Measurements from ENCODE around the gene FAM53A. TPM values are rescaled to one million over a fixed set of nuclear protein-coding genes. Genes with fewer than 3 reads are reported as not detected.

FAM53A gene
- total and polyA plus RNA-seq, 2 donors (not counting 1 experiment from before 2014, with no cell fraction given) = 0.65 to 0.99 TPM

- Histone ChIP-seq H3K36me3 (ENCODE audit: control insufficient read depth, insufficient read depth, low read length) (no peaks in the 10 kb centered on the region), H3K9me3 (ENCODE audit: control insufficient read depth, insufficient read depth, low read depth, low read length) (no peaks in the 10 kb centered on the region), H4K20me1 (ENCODE audit: control insufficient read depth, extremely low read depth, insufficient read depth, low read length) (no peaks in the 10 kb centered on the region), H2AFZ (ENCODE audit: low read length) (no peak overlapping the region), H3K4me3 (replicated peaks in 1 of 4; ENCODE audit: control extremely low read depth in 1 of 4, insufficient read depth in 1 of 4, low read depth in 3 of 4, low read length in 4 of 4) (no peak overlapping the region), H3K4me2 (ENCODE audit: extremely low read depth, insufficient read depth, low read length) (no peak overlapping the region), H3K4me1 (ENCODE audit: control insufficient read depth, extremely low read depth, insufficient read depth, low read length) (no peaks in the 10 kb centered on the region), H3K27me3 (ENCODE audit: control insufficient read depth, insufficient read depth, low read length) (no peaks in the 10 kb centered on the region), H3K9ac (ENCODE audit: insufficient read depth, low read length) (no peak overlapping the region), H3K79me2 (ENCODE audit: control insufficient read depth, insufficient read depth, low read length) (no peaks in the 10 kb centered on the region), H3K27ac (ENCODE audit: insufficient read depth, low read length) (no peak overlapping the region)
- DNase-seq (ENCODE audit: low read depth in 2 of 2) = no peak
- TF ChIP-seq, protein P1, sequence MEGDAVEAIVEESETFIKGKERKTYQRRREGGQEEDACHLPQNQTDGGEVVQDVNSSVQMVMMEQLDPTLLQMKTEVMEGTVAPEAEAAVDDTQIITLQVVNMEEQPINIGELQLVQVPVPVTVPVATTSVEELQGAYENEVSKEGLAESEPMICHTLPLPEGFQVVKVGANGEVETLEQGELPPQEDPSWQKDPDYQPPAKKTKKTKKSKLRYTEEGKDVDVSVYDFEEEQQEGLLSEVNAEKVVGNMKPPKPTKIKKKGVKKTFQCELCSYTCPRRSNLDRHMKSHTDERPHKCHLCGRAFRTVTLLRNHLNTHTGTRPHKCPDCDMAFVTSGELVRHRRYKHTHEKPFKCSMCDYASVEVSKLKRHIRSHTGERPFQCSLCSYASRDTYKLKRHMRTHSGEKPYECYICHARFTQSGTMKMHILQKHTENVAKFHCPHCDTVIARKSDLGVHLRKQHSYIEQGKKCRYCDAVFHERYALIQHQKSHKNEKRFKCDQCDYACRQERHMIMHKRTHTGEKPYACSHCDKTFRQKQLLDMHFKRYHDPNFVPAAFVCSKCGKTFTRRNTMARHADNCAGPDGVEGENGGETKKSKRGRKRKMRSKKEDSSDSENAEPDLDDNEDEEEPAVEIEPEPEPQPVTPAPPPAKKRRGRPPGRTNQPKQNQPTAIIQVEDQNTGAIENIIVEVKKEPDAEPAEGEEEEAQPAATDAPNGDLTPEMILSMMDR (conservative IDR thresholded peaks at IDR 0.05 in 1 of 2, IDR thresholded peaks at IDR 0.05 in 1 of 2; ENCODE audit: low read depth in 1 of 2, low read length in 2 of 2) = no peak
- no peak for TF ChIP-seq EZH2 (IDR thresholded peaks at IDR 0.05; ENCODE audit: low read length, missing control alignments)
Measured at GRCh38 chr4:1639299-1639868, 44.7 kb downstream of the FAM53A start.

DNA sequence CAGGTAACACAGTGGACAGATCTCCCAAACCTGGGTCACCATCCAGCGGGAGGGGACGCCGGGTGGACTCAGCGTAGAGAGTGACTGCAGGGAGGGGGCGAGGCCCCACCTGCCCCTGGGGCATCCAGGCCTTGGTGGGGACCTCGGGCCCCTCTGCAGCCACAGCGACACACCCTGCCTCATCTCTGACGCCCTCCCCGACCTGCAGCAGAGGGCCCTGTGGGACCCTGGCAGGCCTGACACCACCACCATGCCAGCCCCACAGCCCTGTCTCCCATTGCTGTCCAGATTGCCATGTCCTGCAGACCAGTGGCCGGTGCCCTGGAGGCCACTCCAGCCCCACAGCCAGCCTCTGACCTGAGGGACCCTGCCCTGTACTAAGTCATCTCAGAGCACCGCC lies 45.2 kb downstream of the FAM53A start:
- Histone ChIP-seq H3K27ac (ENCODE audit: insufficient read depth, low read length) (no peak overlapping the region), H3K36me3 (ENCODE audit: control insufficient read depth, insufficient read depth, low read length) (no peaks in the 10 kb centered on the region), H3K27me3 (ENCODE audit: control insufficient read depth, insufficient read depth, low read length) (no peaks in the 10 kb centered on the region), H3K9me3 (ENCODE audit: control insufficient read depth, insufficient read depth, low read depth, low read length) (no peaks in the 10 kb centered on the region), H3K79me2 (ENCODE audit: control insufficient read depth, insufficient read depth, low read length) (no peaks in the 10 kb centered on the region), H4K20me1 (ENCODE audit: control insufficient read depth, extremely low read depth, insufficient read depth, low read length) (no peaks in the 10 kb centered on the region), H3K4me3 (replicated peaks in 1 of 4; ENCODE audit: control extremely low read depth in 1 of 4, insufficient read depth in 1 of 4, low read depth in 3 of 4, low read length in 4 of 4) (no peak overlapping the region), H3K9ac (ENCODE audit: insufficient read depth, low read length) (no peak overlapping the region), H3K4me1 (ENCODE audit: control insufficient read depth, extremely low read depth, insufficient read depth, low read length) (no peaks in the 10 kb centered on the region), H3K4me2 (ENCODE audit: extremely low read depth, insufficient read depth, low read length) (no peak overlapping the region), H2AFZ (ENCODE audit: low read length) (no peak overlapping the region)
- no peak for DNase-seq (ENCODE audit: low read depth in 2 of 2)
- no peak for TF ChIP-seq EZH2 (IDR thresholded peaks at IDR 0.05; ENCODE audit: low read length, missing control alignments)

- H3K9ac ChIP-seq (ENCODE audit: insufficient read depth, low read length) = no peak overlapping the region
- no peaks in the 10 kb centered on the region for H4K20me1 ChIP-seq (ENCODE audit: control insufficient read depth, extremely low read depth, insufficient read depth, low read length)
- no peaks in the 10 kb centered on the region for H3K79me2 ChIP-seq (ENCODE audit: control insufficient read depth, insufficient read depth, low read length)
- no peak overlapping the region for H3K4me3 ChIP-seq (replicated peaks in 1 of 4; ENCODE audit: control extremely low read depth in 1 of 4, insufficient read depth in 1 of 4, low read depth in 3 of 4, low read length in 4 of 4)
- no peaks in the 10 kb centered on the region for H3K4me1 ChIP-seq (ENCODE audit: control insufficient read depth, extremely low read depth, insufficient read depth, low read length)
- H2AFZ ChIP-seq (ENCODE audit: low read length) = no peak overlapping the region
- H3K27ac ChIP-seq (ENCODE audit: insufficient read depth, low read length) = no peak overlapping the region
- TF ChIP-seq EZH2 (IDR thresholded peaks at IDR 0.05; ENCODE audit: low read length, missing control alignments) = no peak
- TF ChIP-seq, protein P1 (conservative IDR thresholded peaks at IDR 0.05 in 1 of 2, IDR thresholded peaks at IDR 0.05 in 1 of 2; ENCODE audit: low read depth in 1 of 2, low read length in 2 of 2) = no peak
- no peak overlapping the region for H3K4me2 ChIP-seq (ENCODE audit: extremely low read depth, insufficient read depth, low read length)
- no peaks in the 10 kb centered on the region for H3K9me3 ChIP-seq (ENCODE audit: control insufficient read depth, insufficient read depth, low read depth, low read length)
- H3K27me3 ChIP-seq (ENCODE audit: control insufficient read depth, insufficient read depth, low read length) = no peaks in the 10 kb centered on the region
- no peak for DNase-seq (ENCODE audit: low read depth in 2 of 2)
- H3K36me3 ChIP-seq (ENCODE audit: control insufficient read depth, insufficient read depth, low read length) = no peaks in the 10 kb centered on the region
Measured at GRCh38 chr4:1638272-1638598, 45.9 kb downstream of the FAM53A start.

All from fibroblast of lung (primary cell).